Mesothelial cell of epicardium (in vitro differentiated cells): ENCODE measurements around the gene CRY1. TPM values are rescaled to one million over a fixed set of nuclear protein-coding genes. Genes with fewer than 3 reads are reported as not detected.

Source experiments
- DNase-seq, 2 experiments: peaks; one replicate each; pipeline ENCODE4 v3.0.0; 2021; ENCODE audit warnings: low spot score in 2 of 2; ENCODE audit not compliant: unreplicated experiment in 2 of 2
- H3K27ac Mint-ChIP-seq: 2 replicates; pipeline ENCODE4 v1.8.0; 2021; ENCODE audit warnings: mixed read lengths
- H3K27me3 Mint-ChIP-seq: 2 replicates; pipeline ENCODE4 v1.8.0; 2021; ENCODE audit warnings: low read depth, mixed read lengths
- H3K36me3 Mint-ChIP-seq: 2 replicates; pipeline ENCODE4 v1.8.0; 2021; ENCODE audit warnings: mixed read lengths
- H3K4me1 Mint-ChIP-seq: 2 replicates; pipeline ENCODE4 v1.8.0; 2021; ENCODE audit warnings: mixed read lengths
- H3K4me3 Mint-ChIP-seq: 2 replicates; pipeline ENCODE4 v1.8.0; 2021; ENCODE audit warnings: mild to moderate bottlenecking, moderate library complexity, mixed read lengths
- H3K9me3 Mint-ChIP-seq: 2 replicates; pipeline ENCODE4 v1.8.0; 2021; ENCODE audit warnings: mixed read lengths
- total RNA-seq: library from RNA; stranded (reverse); gene quantifications from 3 replicates; pipeline ENCODE4 v1.2.1, GENCODE V29; 2021
- TF ChIP-seq, protein P1 (sequence below): fragments of 200-600 bp; sonication (generic); IDR thresholded peaks from one replicate; pipeline ENCODE4 v1.5.0; 2021; ENCODE audit warnings: antibody characterized with exemption; ENCODE audit not compliant: unreplicated experiment

The CRY1 gene
- total RNA-seq, 1 donor from 2014 or later, result 26.5 TPM

DNA sequence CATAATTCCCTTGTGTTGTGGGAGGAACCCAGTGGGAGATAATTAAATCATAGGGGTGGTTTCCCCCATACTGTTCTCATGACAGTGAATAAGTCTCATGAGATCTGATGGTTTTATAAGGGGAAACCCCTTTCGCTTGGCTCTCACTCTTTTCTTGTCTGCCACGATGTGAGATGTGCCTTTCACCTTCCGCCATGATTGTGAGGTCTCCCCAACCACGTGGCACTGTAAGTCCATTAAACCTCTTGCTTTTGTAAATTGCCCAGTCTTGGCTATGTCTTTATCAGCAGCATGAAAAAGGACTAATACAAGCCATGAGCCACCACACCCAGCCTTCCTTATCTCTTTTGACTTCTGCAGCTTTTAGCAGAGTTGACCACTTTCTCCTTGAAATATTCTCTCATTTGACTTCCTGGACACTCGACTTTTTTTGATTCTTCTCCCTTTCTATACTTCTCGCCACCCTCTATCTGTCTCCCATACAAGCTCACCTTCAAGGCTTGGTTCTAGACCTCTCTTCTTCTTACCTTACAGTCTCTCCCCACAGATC is 108.7 kb downstream of the CRY1 start:
- H3K4me1 Mint-ChIP-seq, result peaks cover 25% of the 10 kb centered on the region
- peaks cover 18% of the 10 kb centered on the region for H3K36me3 Mint-ChIP-seq
- no peak for DNase-seq
- H3K27ac Mint-ChIP-seq, result no peak overlapping the region
- TF ChIP-seq, protein P1, sequence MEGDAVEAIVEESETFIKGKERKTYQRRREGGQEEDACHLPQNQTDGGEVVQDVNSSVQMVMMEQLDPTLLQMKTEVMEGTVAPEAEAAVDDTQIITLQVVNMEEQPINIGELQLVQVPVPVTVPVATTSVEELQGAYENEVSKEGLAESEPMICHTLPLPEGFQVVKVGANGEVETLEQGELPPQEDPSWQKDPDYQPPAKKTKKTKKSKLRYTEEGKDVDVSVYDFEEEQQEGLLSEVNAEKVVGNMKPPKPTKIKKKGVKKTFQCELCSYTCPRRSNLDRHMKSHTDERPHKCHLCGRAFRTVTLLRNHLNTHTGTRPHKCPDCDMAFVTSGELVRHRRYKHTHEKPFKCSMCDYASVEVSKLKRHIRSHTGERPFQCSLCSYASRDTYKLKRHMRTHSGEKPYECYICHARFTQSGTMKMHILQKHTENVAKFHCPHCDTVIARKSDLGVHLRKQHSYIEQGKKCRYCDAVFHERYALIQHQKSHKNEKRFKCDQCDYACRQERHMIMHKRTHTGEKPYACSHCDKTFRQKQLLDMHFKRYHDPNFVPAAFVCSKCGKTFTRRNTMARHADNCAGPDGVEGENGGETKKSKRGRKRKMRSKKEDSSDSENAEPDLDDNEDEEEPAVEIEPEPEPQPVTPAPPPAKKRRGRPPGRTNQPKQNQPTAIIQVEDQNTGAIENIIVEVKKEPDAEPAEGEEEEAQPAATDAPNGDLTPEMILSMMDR, result no peak
- no peaks in the 10 kb centered on the region for H3K9me3 Mint-ChIP-seq
- H3K27me3 Mint-ChIP-seq, result no peaks in the 10 kb centered on the region
- H3K4me3 Mint-ChIP-seq, result no peak overlapping the region

DNA sequence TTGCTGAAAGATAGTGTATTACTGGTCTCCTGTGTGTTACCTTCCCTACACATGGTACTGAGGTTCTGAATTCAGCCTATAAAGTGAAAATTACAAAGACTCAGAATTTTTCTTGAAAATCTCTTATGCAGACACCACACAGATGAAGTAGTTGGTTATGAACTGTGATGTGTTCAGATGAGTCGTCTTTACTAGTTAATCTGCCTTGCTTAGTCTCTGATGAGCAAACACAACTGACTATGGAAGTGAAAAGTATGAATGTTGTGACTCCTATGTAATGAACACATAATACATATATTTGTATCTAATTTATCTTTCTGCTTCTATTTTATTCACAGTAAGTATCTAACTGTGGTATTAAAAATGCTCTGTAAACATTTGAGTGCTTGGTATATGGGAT is 111.1 kb downstream of the CRY1 start:
- no peak overlapping the region for H3K27ac Mint-ChIP-seq
- H3K27me3 Mint-ChIP-seq, result no peaks in the 10 kb centered on the region

DNA sequence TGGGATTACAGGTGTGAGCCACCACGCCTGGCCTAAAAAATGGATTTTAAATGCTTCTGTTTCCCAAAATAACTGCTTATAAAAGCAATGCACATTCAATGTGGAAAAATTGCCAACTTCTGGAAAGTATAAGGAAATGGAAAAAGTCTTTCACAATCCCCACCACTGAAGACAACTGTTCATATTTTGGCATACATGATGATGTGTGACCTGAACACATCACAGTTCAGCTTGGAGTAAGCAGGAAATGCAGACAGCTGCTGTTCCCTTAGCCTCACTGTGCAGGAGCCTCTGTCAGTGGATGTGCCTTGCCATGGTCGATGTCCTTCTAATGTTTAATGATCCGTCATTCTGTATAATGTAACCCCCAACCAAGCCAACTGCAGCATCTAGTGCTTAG is 111.6 kb downstream of the CRY1 start:
- no peak for DNase-seq
- Mint-ChIP-seq H3K27me3 (no peaks in the 10 kb centered on the region), H3K4me1 (peaks cover 33% of the 10 kb centered on the region), H3K27ac (no peak overlapping the region), H3K36me3 (peaks cover 20% of the 10 kb centered on the region), H3K4me3 (no peak overlapping the region), H3K9me3 (no peaks in the 10 kb centered on the region)
- TF ChIP-seq, protein P1, result no peak

More for the DNA sequence above, 111.1 kb downstream of the CRY1 start:
- Mint-ChIP-seq H3K9me3 (no peaks in the 10 kb centered on the region), H3K4me3 (no peak overlapping the region), H3K36me3 (peaks cover 20% of the 10 kb centered on the region), H3K4me1 (peaks cover 33% of the 10 kb centered on the region)
- TF ChIP-seq, protein P1, result no peak
- DNase-seq, result no peak

DNA sequence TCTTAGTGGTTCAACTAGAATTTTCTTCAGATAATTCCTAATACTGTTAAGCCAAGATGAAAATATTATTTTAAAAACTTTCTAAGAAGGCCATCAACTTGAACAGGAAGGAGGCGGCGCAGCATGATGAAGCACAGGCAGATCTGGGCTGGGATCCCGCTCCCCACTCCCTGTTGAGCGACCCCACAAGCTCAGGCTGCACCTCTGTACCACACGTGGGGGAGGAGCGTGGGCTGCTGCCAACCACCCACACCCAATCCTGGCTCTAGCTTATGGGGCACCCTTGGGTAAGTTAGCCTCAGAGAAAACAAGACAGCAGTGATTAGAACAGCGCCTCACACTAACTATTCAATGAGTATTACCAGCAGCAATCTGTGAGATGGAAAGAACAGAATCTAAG is 112.4 kb downstream of the CRY1 start:
- Mint-ChIP-seq H3K27ac (no peak overlapping the region), H3K4me3 (no peak overlapping the region), H3K4me1 (peaks cover 25% of the 10 kb centered on the region), H3K9me3 (no peaks in the 10 kb centered on the region), H3K27me3 (no peaks in the 10 kb centered on the region), H3K36me3 (peaks cover 20% of the 10 kb centered on the region)
- DNase-seq, result no peak
- TF ChIP-seq, protein P1, result no peak

DNA sequence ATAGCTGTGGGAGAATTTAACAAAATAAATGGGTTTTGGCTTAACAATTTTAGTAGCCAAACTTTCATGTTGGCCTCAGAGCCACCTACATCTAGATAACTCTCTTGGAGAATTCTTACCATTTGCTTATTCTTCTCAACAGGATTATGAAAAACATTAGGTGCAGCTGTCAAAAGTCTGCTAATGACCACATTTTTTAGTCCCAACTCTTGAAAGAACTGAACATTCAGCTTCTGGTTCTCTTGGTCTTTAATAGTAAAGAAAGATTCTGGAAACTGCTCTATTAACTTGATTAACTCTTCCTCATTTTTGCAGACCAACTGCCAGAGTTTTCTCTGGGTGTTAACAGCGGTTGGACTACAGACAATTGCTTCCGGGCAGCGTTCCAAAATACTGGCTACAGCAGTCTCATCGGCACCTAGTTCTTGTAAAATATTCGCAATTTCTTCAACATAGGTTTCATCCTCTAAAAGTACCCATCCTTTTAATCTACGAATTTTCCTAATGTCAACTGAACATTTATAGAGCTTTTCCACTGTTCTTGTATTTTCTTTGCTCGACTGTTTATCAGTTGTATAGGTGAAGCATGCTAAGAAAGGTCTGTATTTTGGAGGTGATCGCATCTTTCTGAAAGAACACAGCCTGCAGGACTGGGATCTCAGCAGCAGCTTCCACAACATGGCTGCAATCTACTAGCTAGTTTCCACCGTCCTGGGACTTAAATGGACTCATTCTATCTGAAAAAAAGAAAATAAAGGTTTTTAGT is 115.1 kb downstream of the CRY1 start:
- TF ChIP-seq, protein P1, result no peak
- Mint-ChIP-seq H3K27ac (peak overlapping the region; percentile 52), H3K36me3 (peaks cover 6% of the 10 kb centered on the region), H3K9me3 (no peaks in the 10 kb centered on the region), H3K4me3 (no peak overlapping the region), H3K27me3 (no peaks in the 10 kb centered on the region), H3K4me1 (peaks cover 13% of the 10 kb centered on the region)
- no peak for DNase-seq
